GM18519 (cell line): ENCODE results near the gene ADCY3.

Experiments
- ATAC-seq: cut with Tn5 transposase; IDR thresholded peaks from one replicate; pipeline ENCODE4 v1.9.1; 2021; ENCODE audit warnings: mild to moderate bottlenecking, moderate library complexity; ENCODE audit not compliant: unreplicated experiment, low FRiP score

Gene ADCY3

GRCh38 chr2:24909555-24910177 is 10.4 kb downstream of the ADCY3 start:
- no peak for ATAC-seq

- no peak for ATAC-seq
Measured at GRCh38 chr2:24908461-24908901, 11.6 kb downstream of the ADCY3 start.

GRCh38 chr2:24907116-24907515 is 12.9 kb downstream of the ADCY3 start:
- no peak for ATAC-seq

- no peak for ATAC-seq
Measured at GRCh38 chr2:24906466-24906865, 13.6 kb downstream of the ADCY3 start.

- ATAC-seq, result no peak
Measured at GRCh38 chr2:24903161-24904103, 16.6 kb downstream of the ADCY3 start.

- ATAC-seq, result no peak
Measured at GRCh38 chr2:24899361-24899910, 20.6 kb downstream of the ADCY3 start.

- no peak for ATAC-seq
Measured at GRCh38 chr2:24898122-24899109, 21.6 kb downstream of the ADCY3 start.

GRCh38 chr2:24894750-24895149 is 25.3 kb downstream of the ADCY3 start:
- no peak for ATAC-seq

- no peak for ATAC-seq
Measured at GRCh38 chr2:24893934-24894333, 26.1 kb downstream of the ADCY3 start.

- no peak for ATAC-seq
Measured at GRCh38 chr2:24892928-24893327, 27.1 kb downstream of the ADCY3 start.

- no peak for ATAC-seq
Measured at GRCh38 chr2:24891201-24891600, 28.8 kb downstream of the ADCY3 start.

GRCh38 chr2:24889221-24889620 is 30.8 kb downstream of the ADCY3 start:
- ATAC-seq, result no peak

- no peak for ATAC-seq
Measured at GRCh38 chr2:24888177-24888576, 31.9 kb downstream of the ADCY3 start.

GRCh38 chr2:24887307-24887874 is 32.6 kb downstream of the ADCY3 start:
- ATAC-seq, result no peak

- ATAC-seq, result no peak
Measured at GRCh38 chr2:24886691-24887304, 33.2 kb downstream of the ADCY3 start.

- no peak for ATAC-seq
Measured at GRCh38 chr2:24886126-24886501, 33.9 kb downstream of the ADCY3 start.

- no peak for ATAC-seq
Measured at GRCh38 chr2:24885221-24886125, 34.6 kb downstream of the ADCY3 start.

- no peak for ATAC-seq
Measured at GRCh38 chr2:24883946-24884345, 36.1 kb downstream of the ADCY3 start.

GRCh38 chr2:24881623-24882022 is 38.4 kb downstream of the ADCY3 start:
- ATAC-seq, result no peak
